Stimulated activated effector memory CD8-positive, alpha-beta T cell treated with anti-CD3 and anti-CD28 coated beads, Interleukin-12 subunit alpha, Interleukin-12 subunit beta, amount 100 ng/mL, for 72 hours (primary cell): ENCODE data around the gene POLDIP3.

Source experiments
- ATAC-seq: fragments of 150-1000 bp; cut with Tn5 transposase; 2 replicates; pipeline ENCODE4 v1.10.0; 2021
- DNase-seq, 2 donors: peaks; one replicate each; pipeline ENCODE4 v3.0.0; 2021 to 2022; ENCODE audit warnings: low spot score in 2 of 2
- H3K27ac Mint-ChIP-seq: one replicate; pipeline ENCODE4 v1.8.0; 2022; ENCODE audit warnings: mild to moderate bottlenecking, mixed read lengths
- H3K36me3 Mint-ChIP-seq: one replicate; pipeline ENCODE4 v1.8.0; 2022; ENCODE audit warnings: mild to moderate bottlenecking, mixed read lengths
- H3K4me1 Mint-ChIP-seq: one replicate; pipeline ENCODE4 v1.8.0; 2022; ENCODE audit warnings: mixed read lengths
- H3K4me3 Mint-ChIP-seq: one replicate; pipeline ENCODE4 v1.8.0; 2022; ENCODE audit warnings: mild to moderate bottlenecking, mixed read lengths
- H3K9me3 Mint-ChIP-seq: one replicate; pipeline ENCODE4 v1.8.0; 2022; ENCODE audit warnings: mixed read lengths

POLDIP3 gene

GRCh38 chr22:42645341-42645937 is 30.8 kb upstream of the POLDIP3 start:
- peaks cover 37% of the 10 kb centered on the region for H3K4me1 Mint-ChIP-seq
- H3K36me3 Mint-ChIP-seq: peaks cover 5% of the 10 kb centered on the region
- H3K4me3 Mint-ChIP-seq: no peak overlapping the region
- peak overlapping the region; percentile 88 for H3K27ac Mint-ChIP-seq
- ATAC-seq: no peak
- no peaks in the 10 kb centered on the region for H3K9me3 Mint-ChIP-seq
- no peak for DNase-seq

DNA sequence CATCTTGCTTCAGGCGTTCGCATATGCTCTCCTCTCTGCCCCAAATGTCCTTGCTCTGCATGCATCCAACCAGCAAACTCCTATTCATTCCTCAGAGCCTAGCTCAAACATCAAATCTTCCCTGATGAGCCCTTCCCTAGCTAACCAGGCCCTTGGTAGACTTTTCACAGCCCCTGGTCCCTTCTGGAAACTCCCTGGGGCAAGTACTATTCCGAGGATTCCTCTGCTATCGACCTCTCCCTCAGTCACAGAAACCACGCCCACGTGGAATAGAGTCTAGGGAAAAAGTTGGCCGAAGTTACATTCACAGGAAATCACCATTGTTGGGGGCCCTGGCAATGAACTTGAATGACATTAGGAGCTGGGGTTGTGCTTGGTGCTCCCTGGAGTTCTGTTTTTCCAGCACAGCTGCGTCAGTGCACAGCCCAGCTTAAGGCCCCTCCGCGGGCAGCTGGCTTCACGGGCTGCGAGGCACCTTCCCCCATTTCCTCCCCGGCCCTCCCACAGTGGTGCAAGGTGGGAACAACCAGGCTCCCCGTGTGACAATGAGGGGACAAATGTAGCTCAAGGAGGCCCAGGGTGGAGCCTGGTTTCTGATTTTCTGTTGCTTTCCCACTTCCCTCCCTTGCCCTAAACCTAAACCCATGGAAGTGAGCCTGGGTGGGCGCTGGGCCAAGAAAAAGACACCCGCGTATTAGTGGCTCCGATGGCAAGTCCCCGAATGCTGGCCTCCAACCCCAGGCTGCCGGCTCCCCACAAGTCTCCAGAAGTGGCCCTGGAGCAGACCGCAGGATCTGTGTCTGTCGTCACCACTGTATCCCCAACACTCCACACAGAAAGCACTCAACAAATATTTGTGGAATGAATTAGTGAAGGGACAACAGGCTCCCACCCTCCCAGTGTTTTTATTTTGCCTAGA is 30.0 kb upstream of the POLDIP3 start:
- Mint-ChIP-seq H3K4me1 (peaks cover 37% of the 10 kb centered on the region), H3K9me3 (no peaks in the 10 kb centered on the region), H3K27ac (peak overlapping the region; percentile 88), H3K36me3 (peaks cover 5% of the 10 kb centered on the region), H3K4me3 (no peak overlapping the region)
- ATAC-seq (no peak), DNase-seq (no peak)

GRCh38 chr22:42643634-42644421 is 29.1 kb upstream of the POLDIP3 start:
- Mint-ChIP-seq H3K9me3 (no peaks in the 10 kb centered on the region), H3K27ac (peak overlapping the region; percentile 88), H3K36me3 (peaks cover 5% of the 10 kb centered on the region), H3K4me3 (no peak overlapping the region), H3K4me1 (peaks cover 37% of the 10 kb centered on the region)
- no peak for ATAC-seq
- no peak for DNase-seq

DNA sequence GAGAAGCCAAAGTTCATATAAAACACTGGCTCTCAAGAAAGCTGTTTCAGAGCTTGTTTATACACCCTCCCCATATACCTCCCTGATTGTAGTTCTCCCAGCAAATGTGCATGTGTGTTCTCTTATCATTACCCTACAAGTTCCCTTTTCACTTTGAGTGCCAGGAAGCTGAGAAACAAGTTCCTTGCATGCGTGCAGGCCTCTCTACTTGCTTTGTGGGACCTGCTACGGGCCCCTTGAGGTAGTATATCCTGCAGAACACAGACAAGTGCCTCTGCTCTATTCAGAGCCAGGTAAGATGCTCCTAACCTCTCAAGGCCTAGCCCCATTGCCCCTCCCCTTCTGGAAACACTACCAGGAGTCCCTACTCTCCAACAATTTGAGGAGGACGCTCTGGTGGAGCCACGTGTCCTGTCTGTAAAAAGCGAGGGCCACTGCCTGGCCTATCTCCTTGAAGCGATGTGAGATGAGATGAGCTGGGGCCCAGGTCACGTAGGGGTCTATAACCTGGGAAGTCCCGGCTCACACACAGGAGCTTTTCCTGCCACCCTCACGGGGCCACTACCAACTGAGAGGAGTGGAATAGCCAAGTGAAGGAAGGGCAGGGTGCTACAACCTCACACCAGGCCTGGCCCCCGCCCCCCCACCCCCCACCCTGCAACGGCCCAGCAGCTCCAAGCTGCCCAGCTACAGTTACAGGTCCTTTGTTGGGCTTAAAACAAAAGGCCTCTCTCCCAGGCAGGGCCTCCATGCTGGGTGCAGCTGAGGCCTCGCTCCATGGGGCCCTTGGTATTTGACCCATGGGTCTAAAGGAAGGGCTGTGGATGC is 28.3 kb upstream of the POLDIP3 start:
- ATAC-seq: no peak

DNA sequence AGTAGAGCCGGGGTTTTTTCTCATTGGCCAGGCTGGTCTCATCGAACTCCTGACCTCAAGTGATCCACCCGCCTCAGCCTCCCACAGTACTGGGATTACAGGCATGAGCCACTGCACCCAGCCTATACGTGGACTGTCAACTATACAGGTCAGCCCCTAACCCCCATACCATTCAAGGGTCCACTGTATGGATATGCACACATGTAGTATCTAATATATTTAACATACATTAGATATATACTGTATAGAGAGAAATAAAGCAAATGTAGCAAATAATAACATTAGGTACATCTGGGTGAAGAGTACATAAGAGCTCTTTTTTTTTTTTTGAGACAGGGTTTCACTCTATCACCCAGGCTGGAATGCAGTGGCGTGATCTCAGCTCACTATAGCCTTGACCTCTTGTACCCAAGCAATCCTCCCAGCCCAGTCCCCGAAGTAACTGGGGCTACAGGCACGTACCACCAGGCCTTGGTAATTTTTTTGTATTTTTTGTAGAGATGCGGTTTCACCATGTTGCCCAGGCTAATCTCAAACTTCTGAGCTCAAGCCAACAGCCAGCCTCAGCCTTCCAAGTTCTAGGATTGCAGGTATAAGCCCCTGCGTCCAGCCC is 27.2 kb upstream of the POLDIP3 start:
- Mint-ChIP-seq H3K4me1 (peaks cover 22% of the 10 kb centered on the region), H3K4me3 (no peak overlapping the region), H3K27ac (no peak overlapping the region), H3K36me3 (peaks cover 9% of the 10 kb centered on the region), H3K9me3 (no peaks in the 10 kb centered on the region)
- ATAC-seq: no peak
- DNase-seq: no peak

More for the DNA sequence above, 28.3 kb upstream of the POLDIP3 start:
- DNase-seq: no peak
- Mint-ChIP-seq H3K9me3 (no peaks in the 10 kb centered on the region), H3K4me1 (peaks cover 29% of the 10 kb centered on the region), H3K27ac (peak overlapping the region; percentile 61), H3K4me3 (no peak overlapping the region), H3K36me3 (peaks cover 5% of the 10 kb centered on the region)

- Mint-ChIP-seq H3K27ac (no peak overlapping the region), H3K36me3 (peaks cover 19% of the 10 kb centered on the region), H3K9me3 (no peaks in the 10 kb centered on the region), H3K4me1 (peaks cover 13% of the 10 kb centered on the region), H3K4me3 (no peak overlapping the region)
- ATAC-seq (no peak), DNase-seq (no peak)
Observed at GRCh38 chr22:42639541-42640241, 25.0 kb upstream of the POLDIP3 start.

DNA sequence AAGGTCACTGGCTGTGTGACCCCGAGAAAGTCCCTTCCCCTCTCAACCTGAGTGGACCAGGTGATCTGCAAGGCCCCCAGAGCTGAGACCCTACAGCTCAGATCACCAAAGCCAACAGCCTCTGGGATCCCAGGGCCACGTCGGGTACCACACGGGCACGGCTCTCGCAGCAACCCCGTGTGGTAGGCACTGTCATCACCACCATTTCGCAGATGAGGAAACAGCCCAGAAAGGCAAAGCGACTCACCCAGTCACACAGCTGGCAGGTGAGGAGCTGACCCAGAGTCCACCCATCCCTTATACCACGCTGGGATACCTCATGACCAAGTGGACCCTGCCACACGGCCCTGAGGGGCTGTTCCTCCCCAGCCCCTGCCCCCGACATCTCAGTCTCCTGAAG is 22.9 kb upstream of the POLDIP3 start:
- no peak for ATAC-seq

DNA sequence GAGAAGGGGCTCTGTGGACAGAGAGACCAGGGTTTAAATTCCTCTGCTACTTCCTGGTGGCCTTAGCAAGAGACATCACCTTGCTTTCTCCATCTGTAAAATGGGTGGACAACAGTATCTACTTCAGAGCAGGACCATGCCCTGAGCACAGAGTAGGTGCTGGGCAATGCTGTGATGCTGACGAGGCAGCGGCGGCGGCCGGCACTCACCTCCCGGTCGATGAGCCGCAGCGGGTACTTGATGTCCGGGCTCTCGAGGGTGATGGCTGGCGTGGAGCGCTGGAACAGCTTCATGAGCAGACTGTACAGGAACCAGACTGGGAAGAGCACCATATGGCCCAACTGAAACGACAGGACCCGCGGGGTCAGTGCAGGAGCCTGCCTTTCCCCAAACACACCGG is 21.8 kb upstream of the POLDIP3 start:
- DNase-seq: no peak
- no peaks in the 10 kb centered on the region for H3K9me3 Mint-ChIP-seq
- H3K27ac Mint-ChIP-seq: no peak overlapping the region
- ATAC-seq: no peak
- peaks cover 46% of the 10 kb centered on the region for H3K36me3 Mint-ChIP-seq
- H3K4me3 Mint-ChIP-seq: no peak overlapping the region
- no peaks in the 10 kb centered on the region for H3K4me1 Mint-ChIP-seq

More for the DNA sequence above, 22.9 kb upstream of the POLDIP3 start:
- Mint-ChIP-seq H3K4me1 (no peaks in the 10 kb centered on the region), H3K27ac (peak overlapping the region; percentile 34), H3K4me3 (no peak overlapping the region), H3K36me3 (peaks cover 40% of the 10 kb centered on the region), H3K9me3 (no peaks in the 10 kb centered on the region)
- no peak for DNase-seq

DNA sequence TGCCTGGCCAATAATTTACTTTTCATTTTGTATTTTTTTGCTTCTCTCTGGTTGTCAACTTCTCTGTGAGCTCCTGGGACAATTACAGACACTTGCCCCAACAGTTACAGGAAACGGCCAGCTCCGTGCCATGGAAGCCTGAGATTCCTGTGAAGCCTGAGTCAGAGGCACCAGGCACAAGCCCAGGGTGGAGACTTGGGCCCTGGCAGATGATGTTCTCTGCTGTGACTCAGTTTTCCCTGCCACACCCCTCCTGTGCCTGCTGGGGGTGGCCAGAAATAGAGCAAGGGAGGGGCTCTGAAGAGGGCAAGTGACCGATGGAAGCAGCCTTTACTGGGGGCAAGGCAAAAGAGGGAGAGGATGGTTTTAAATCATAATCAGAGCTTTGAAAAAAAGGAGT is 20.8 kb upstream of the POLDIP3 start:
- Mint-ChIP-seq H3K4me1 (no peaks in the 10 kb centered on the region), H3K27ac (peak overlapping the region; percentile 77), H3K9me3 (no peaks in the 10 kb centered on the region), H3K36me3 (peaks cover 46% of the 10 kb centered on the region), H3K4me3 (no peak overlapping the region)
- ATAC-seq (no peak), DNase-seq (no peak)

GRCh38 chr22:42633013-42633412 is 18.3 kb upstream of the POLDIP3 start:
- DNase-seq: no peak
- Mint-ChIP-seq H3K4me3 (no peak overlapping the region), H3K27ac (no peak overlapping the region), H3K9me3 (no peaks in the 10 kb centered on the region), H3K36me3 (peaks cover 50% of the 10 kb centered on the region), H3K4me1 (no peaks in the 10 kb centered on the region)
- no peak for ATAC-seq

DNA sequence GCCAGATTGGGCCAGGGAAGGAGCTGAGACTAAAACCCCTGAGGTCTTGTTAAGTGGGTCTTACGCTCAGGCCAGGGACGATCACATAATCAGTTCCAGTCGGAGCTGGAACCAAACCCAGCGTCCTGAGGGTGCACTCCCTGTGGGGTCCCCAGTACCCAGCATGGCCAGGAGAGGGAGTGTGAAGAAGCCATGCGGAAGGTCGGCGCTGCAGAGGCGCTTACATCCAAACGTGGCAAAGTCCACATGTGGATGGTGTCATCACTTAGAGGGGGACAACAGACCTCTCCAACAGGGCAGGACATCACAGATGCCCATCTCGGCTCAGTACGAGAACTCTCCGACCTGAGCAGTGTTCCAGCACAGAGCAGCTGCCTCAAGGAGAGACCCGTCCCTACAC is 17.4 kb upstream of the POLDIP3 start:
- no peaks in the 10 kb centered on the region for H3K9me3 Mint-ChIP-seq
- peaks cover 46% of the 10 kb centered on the region for H3K36me3 Mint-ChIP-seq
- no peak for ATAC-seq
- H3K4me1 Mint-ChIP-seq: no peaks in the 10 kb centered on the region
- no peak for DNase-seq
- peak overlapping the region; percentile 37 for H3K27ac Mint-ChIP-seq
- no peak overlapping the region for H3K4me3 Mint-ChIP-seq

- Mint-ChIP-seq H3K36me3 (peaks cover 52% of the 10 kb centered on the region), H3K27ac (peak overlapping the region; percentile 37), H3K4me3 (no peak overlapping the region), H3K9me3 (no peaks in the 10 kb centered on the region), H3K4me1 (no peaks in the 10 kb centered on the region)
- ATAC-seq: no peak
- DNase-seq: no peak
Observed at GRCh38 chr22:42630901-42631602, 16.4 kb upstream of the POLDIP3 start.

DNA sequence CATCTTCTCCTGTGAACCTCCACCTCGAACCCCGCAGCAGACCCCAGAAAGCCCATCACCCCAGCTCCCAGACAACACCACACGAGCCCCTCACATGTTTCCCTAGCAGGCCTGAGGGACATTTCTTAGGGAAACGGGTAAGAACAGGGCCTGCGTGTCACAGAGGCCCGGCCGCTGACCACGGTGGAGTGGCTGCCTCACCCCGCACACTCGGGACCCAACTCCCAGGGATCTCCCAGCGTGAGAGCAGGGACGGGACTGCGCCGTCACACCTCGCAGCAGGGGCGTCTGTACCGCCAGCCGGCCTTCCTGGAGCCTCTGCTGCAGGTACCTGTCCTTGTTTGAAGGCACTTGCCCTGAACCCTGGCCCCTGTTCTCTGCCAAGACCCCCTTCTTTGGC is 15.5 kb upstream of the POLDIP3 start:
- ATAC-seq (no peak), DNase-seq (no peak)
- Mint-ChIP-seq H3K9me3 (no peaks in the 10 kb centered on the region), H3K4me3 (no peak overlapping the region), H3K36me3 (peaks cover 52% of the 10 kb centered on the region), H3K27ac (no peak overlapping the region), H3K4me1 (no peaks in the 10 kb centered on the region)
